K562 (cell line): Measurements from ENCODE around the gene MTHFR. TPM values are rescaled to one million over a fixed set of nuclear protein-coding genes. Genes with fewer than 3 reads are reported as not detected.

ENCODE experiments used
- BMI1 ChIP-seq: fragments of 150-350 bp; IDR thresholded peaks from 2 replicates; pipeline ENCODE4 v1.6.1; 2014; ENCODE audit warnings: low read length
- EWSR1 ChIP-seq: fragments of 450-650 bp; IDR thresholded peaks from 2 replicates; pipeline ENCODE4 v1.6.1; 2018; ENCODE audit warnings: borderline replicate concordance, mild to moderate bottlenecking, low read depth, moderate library complexity; ENCODE audit not compliant: partially characterized antibody
- MEIS2 ChIP-seq: fragments of 450-650 bp; IDR thresholded peaks from 2 replicates; pipeline ENCODE4 v1.6.1; 2014; ENCODE audit warnings: mild to moderate bottlenecking; ENCODE audit not compliant: partially characterized antibody
- NRF1 ChIP-seq, 2 experiments: fragments of 450-650 bp; IDR thresholded peaks in 1 of 2; conservative IDR thresholded peaks in 1 of 2; 2 replicates each; pipeline ENCODE4 v1.6.1; 2014; ENCODE audit warnings: mild to moderate bottlenecking in 2 of 2
- PCBP1 ChIP-seq: fragments of 200-400 bp; formaldehyde crosslinking; IDR thresholded peaks from 2 replicates; pipeline ENCODE4 v1.6.1; 2018; ENCODE audit warnings: mild to moderate bottlenecking, low read depth, low read length; ENCODE audit not compliant: poor library complexity, severe bottlenecking
- PPARD ChIP-seq: fragments of 250-450 bp; sonication (Bioruptor Pico); IDR thresholded peaks from 2 replicates; pipeline ENCODE4 v1.8.0; 2022; ENCODE audit warnings: inconsistent platforms, mild to moderate bottlenecking, moderate library complexity
- RBM34 ChIP-seq: fragments of 200-400 bp; formaldehyde crosslinking; IDR thresholded peaks from 2 replicates; pipeline ENCODE4 v1.6.1; 2018; ENCODE audit warnings: low read length, borderline replicate concordance; ENCODE audit not compliant: insufficient read depth
- RHOXF2B ChIP-seq: fragments of 250-450 bp; sonication (Bioruptor Pico); conservative IDR thresholded peaks from 2 replicates; pipeline ENCODE4 v1.5.1; 2021
- RUNX1 ChIP-seq: sonication (generic); IDR thresholded peaks from 2 replicates; pipeline ENCODE4 v1.6.1; 2016; ENCODE audit warnings: antibody characterized with exemption, low read depth
- STAT5B ChIP-seq: fragments of 250-450 bp; sonication (Bioruptor Pico); IDR thresholded peaks from 2 replicates; pipeline ENCODE4 v1.8.0; 2021; ENCODE audit warnings: mild to moderate bottlenecking, inconsistent platforms
- TSC22D4 ChIP-seq: fragments of 450-650 bp; IDR thresholded peaks from 2 replicates; pipeline ENCODE4 v1.6.1; 2016; ENCODE audit warnings: missing genetic modification characterization, missing biosample characterization, control low read depth
- ZNF175 ChIP-seq: fragments of 200-800 bp; sonication (Bioruptor generic); IDR thresholded peaks from 2 replicates; pipeline ENCODE4 v1.6.1; 2016; ENCODE audit warnings: low read depth, mild to moderate bottlenecking, missing genetic modification characterization, missing compliant biosample characterization
- ZNF253 ChIP-seq: fragments of 250-450 bp; sonication (Bioruptor Pico); conservative IDR thresholded peaks from 2 replicates; pipeline ENCODE4 v1.6.1; 2021; ENCODE audit warnings: mild to moderate bottlenecking
- ZNF384 ChIP-seq: IDR thresholded peaks from 2 replicates; pipeline ENCODE4 v1.6.1; 2012; ENCODE audit warnings: low read depth, low read length, improper control_type of control experiment
- ZNF717 ChIP-seq: fragments of 250-450 bp; sonication (Bioruptor Pico); IDR thresholded peaks from 2 replicates; pipeline ENCODE4 v1.5.0; 2021
- polyA plus RNA-seq, 8 experiments: library from polyadenylated mRNA; depleted of rRNA in 4 of 8; stranded (reverse) in 5 of 8; unstranded in 3 of 8; fragments of >200 nt; fragmentation: Nextera tagmentation in 2 of 8; fragmentation: Illumina TruSeq in 1 of 8; extraction: Ambion mirVana in 2 of 8; extraction: Trizol in 1 of 8; gene quantifications; 2 replicates each; pipeline versions ENCODE4 v1.2.1 to v1.2.3, GENCODE V29; 2011 to 2014; ENCODE audit warnings: inconsistent platforms in 1 of 8, missing spikeins in 1 of 8
- total RNA-seq, 7 experiments: library from RNA; depleted of rRNA in 6 of 7; stranded (reverse); fragments of >200 nt in 6 of 7; fragmentation: Illumina TruSeq in 2 of 7; extraction: Trizol in 2 of 7; gene quantifications; 2 replicates each; pipeline versions ENCODE4 v1.2.1 to v1.2.3, GENCODE V29; 2011 to 2021; ENCODE audit warnings: low replicate concordance in 1 of 7
- TF ChIP-seq, protein P1 (sequence below): IDR thresholded peaks from 3 replicates; pipeline ENCODE4 v1.6.1; 2011; ENCODE audit warnings: borderline replicate concordance, mild to moderate bottlenecking, moderate library complexity; ENCODE audit not compliant: insufficient read length; ENCODE audit errors: extremely low read depth
- TF ChIP-seq, protein P2 (sequence below): fragments of 450-650 bp; IDR thresholded peaks from 2 replicates; pipeline ENCODE4 v1.6.1; 2016; ENCODE audit warnings: low read depth, mild to moderate bottlenecking, moderate library complexity
- TF ChIP-seq, protein P3 (sequence below): fragments of 450-650 bp; formaldehyde crosslinking; conservative IDR thresholded peaks from 2 replicates; pipeline ENCODE4 v1.4.0; 2022; ENCODE audit warnings: mild to moderate bottlenecking, missing genetic modification characterization
- TF ChIP-seq, protein P4 (sequence below): sonication (generic); formaldehyde crosslinking; IDR thresholded peaks from 2 replicates; pipeline ENCODE4 v1.8.0; 2022; ENCODE audit warnings: mild to moderate bottlenecking, missing genetic modification reagents, borderline replicate concordance
- TF ChIP-seq, protein P5 (sequence below): fragments of 250-450 bp; sonication (Bioruptor Pico); IDR thresholded peaks from 2 replicates; pipeline ENCODE4 v1.8.0; 2021; ENCODE audit warnings: borderline replicate concordance, mild to moderate bottlenecking, moderate library complexity; ENCODE audit not compliant: poor library complexity, severe bottlenecking

MTHFR gene
- total and polyA plus RNA-seq, 9 of the 15 experiments (the other 6 are each of a cell fraction or from before 2014, with no cell fraction given) = 5.0 to 104 (median 62.6) TPM

DNA sequence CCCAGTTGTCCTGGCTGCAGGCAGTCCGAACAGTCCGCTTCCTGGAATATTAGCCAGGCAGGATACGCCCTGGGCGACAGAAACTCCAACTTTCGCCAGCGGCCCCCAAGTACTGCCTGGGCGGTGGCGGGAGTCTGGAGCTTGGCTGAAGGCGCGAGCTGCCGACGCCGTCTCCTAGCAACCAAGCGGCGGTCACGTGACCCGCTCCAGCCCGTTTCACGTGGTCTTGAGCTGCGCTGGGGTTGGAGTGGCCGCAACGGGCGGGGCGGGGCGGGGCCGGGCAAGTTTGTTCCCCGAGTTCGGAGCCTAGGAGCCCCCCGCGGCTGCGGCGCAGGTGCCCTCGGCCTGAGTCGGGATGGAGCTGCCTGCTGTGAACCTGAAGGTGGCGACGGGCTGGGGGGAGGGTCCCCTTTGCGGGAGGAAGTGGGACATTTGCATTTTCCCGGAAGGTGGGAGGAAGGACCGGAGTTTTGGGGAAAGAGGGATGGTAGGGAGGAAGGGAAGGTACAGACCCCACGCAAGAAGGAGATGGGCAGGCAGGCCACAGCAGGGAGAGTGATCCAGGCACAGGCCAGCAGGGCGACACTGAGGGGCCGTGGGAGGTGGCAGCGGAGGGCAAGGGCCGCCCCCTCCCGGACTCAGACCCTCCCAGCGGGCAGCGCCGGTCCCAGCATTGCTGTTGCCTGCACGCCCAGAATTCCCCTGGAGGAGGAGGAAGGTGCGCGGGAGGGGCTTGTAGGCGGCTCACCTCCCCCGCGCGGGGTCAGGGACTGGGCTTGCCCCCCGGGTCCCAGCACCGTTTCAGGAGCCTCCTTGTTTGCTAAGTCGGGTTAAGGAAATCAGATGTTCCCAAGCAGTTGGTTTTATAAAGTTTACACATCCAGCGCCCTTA lies 69.7 kb downstream of the MTHFR start, which contains the start of gene AGTRAP (continued):
- TF ChIP-seq, protein P1, sequence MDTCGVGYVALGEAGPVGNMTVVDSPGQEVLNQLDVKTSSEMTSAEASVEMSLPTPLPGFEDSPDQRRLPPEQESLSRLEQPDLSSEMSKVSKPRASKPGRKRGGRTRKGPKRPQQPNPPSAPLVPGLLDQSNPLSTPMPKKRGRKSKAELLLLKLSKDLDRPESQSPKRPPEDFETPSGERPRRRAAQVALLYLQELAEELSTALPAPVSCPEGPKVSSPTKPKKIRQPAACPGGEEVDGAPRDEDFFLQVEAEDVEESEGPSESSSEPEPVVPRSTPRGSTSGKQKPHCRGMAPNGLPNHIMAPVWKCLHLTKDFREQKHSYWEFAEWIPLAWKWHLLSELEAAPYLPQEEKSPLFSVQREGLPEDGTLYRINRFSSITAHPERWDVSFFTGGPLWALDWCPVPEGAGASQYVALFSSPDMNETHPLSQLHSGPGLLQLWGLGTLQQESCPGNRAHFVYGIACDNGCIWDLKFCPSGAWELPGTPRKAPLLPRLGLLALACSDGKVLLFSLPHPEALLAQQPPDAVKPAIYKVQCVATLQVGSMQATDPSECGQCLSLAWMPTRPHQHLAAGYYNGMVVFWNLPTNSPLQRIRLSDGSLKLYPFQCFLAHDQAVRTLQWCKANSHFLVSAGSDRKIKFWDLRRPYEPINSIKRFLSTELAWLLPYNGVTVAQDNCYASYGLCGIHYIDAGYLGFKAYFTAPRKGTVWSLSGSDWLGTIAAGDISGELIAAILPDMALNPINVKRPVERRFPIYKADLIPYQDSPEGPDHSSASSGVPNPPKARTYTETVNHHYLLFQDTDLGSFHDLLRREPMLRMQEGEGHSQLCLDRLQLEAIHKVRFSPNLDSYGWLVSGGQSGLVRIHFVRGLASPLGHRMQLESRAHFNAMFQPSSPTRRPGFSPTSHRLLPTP = peak; percentile 22
- TF ChIP-seq MEIS2 = no peak
- no peak for TF ChIP-seq ZNF253 (CRISPR knock-in tag)
- TF ChIP-seq STAT5B (CRISPR knock-in tag) = no peak
- TF ChIP-seq TSC22D4 (tag) = no peak
- no peak for TF ChIP-seq RBM34
- peak; percentile 79 to 82 for TF ChIP-seq NRF1 (conservative IDR thresholded peaks at IDR 0.05 in 1 of 2, IDR thresholded peaks at IDR 0.05 in 1 of 2)
- no peak for TF ChIP-seq ZNF717
- TF ChIP-seq, protein P2, sequence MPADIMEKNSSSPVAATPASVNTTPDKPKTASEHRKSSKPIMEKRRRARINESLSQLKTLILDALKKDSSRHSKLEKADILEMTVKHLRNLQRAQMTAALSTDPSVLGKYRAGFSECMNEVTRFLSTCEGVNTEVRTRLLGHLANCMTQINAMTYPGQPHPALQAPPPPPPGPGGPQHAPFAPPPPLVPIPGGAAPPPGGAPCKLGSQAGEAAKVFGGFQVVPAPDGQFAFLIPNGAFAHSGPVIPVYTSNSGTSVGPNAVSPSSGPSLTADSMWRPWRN = no peak
- TF ChIP-seq, protein P3, sequence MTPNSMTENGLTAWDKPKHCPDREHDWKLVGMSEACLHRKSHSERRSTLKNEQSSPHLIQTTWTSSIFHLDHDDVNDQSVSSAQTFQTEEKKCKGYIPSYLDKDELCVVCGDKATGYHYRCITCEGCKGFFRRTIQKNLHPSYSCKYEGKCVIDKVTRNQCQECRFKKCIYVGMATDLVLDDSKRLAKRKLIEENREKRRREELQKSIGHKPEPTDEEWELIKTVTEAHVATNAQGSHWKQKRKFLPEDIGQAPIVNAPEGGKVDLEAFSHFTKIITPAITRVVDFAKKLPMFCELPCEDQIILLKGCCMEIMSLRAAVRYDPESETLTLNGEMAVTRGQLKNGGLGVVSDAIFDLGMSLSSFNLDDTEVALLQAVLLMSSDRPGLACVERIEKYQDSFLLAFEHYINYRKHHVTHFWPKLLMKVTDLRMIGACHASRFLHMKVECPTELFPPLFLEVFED (CRISPR knock-in tag) = peak; percentile 80; the same call in 1 of the 2 replicates
- TF ChIP-seq RUNX1 = no peak
- TF ChIP-seq, protein P4, sequence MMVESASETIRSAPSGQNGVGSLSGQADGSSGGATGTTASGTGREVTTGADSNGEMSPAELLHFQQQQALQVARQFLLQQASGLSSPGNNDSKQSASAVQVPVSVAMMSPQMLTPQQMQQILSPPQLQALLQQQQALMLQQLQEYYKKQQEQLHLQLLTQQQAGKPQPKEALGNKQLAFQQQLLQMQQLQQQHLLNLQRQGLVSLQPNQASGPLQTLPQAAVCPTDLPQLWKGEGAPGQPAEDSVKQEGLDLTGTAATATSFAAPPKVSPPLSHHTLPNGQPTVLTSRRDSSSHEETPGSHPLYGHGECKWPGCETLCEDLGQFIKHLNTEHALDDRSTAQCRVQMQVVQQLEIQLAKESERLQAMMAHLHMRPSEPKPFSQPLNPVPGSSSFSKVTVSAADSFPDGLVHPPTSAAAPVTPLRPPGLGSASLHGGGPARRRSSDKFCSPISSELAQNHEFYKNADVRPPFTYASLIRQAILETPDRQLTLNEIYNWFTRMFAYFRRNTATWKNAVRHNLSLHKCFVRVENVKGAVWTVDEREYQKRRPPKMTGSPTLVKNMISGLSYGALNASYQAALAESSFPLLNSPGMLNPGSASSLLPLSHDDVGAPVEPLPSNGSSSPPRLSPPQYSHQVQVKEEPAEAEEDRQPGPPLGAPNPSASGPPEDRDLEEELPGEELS = no peak
- TF ChIP-seq PCBP1 = no peak
- no peak for TF ChIP-seq PPARD (CRISPR knock-in tag)
- TF ChIP-seq ZNF384 = no peak
- 0 out of 2 replicates have a peak, but pooled peaks have one; percentile 81 for TF ChIP-seq RHOXF2B (CRISPR knock-in tag)
- TF ChIP-seq, protein P5, sequence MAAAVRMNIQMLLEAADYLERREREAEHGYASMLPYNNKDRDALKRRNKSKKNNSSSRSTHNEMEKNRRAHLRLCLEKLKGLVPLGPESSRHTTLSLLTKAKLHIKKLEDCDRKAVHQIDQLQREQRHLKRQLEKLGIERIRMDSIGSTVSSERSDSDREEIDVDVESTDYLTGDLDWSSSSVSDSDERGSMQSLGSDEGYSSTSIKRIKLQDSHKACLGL (CRISPR knock-in tag) = no peak
- peak; percentile 80 for TF ChIP-seq BMI1
- TF ChIP-seq EWSR1 = no peak
- no peak for TF ChIP-seq ZNF175 (CRISPR knock-in tag)
